Hematopoietic multipotent progenitor cell treated with erythropoietin and hydrocortisone succinate and interleukin-3 and kit ligand, for 17 days (in vitro differentiated cells): ENCODE data around the gene MS4A15.

Source experiments
- DNase-seq: peaks from one replicate; pipeline ENCODE4 v3.0.0-alpha.2; 2015; ENCODE audit warnings: low spot score

The MS4A15 gene

GRCh38 chr11:60777572-60777971 is 20.9 kb downstream of the MS4A15 start:
- DNase-seq: no peak

GRCh38 chr11:60780065-60780464 is 23.4 kb downstream of the MS4A15 start:
- DNase-seq: no peak

- no peak for DNase-seq
These were observed 24.1 kb downstream of the MS4A15 start for GRCh38 chr11:60780774-60781173.

- DNase-seq: no peak
These were observed 24.8 kb downstream of the MS4A15 start for GRCh38 chr11:60781286-60781980.

- DNase-seq: no peak
These were observed 25.3 kb downstream of the MS4A15 start for GRCh38 chr11:60781981-60782316.

- DNase-seq: no peak
These were observed 25.9 kb downstream of the MS4A15 start for GRCh38 chr11:60782393-60783140.

- DNase-seq: no peak
These were observed 26.4 kb downstream of the MS4A15 start for GRCh38 chr11:60783141-60783484.

- no peak for DNase-seq
These were observed 27.2 kb downstream of the MS4A15 start for GRCh38 chr11:60783911-60784310.

GRCh38 chr11:60785136-60785535 is 28.5 kb downstream of the MS4A15 start, which contains the start of gene MS4A10:
MS4A10 (plus strand) TSS chr11:60785333; CDS start chr11:60790336, 5,003 bp downstream.
- no peak for DNase-seq

GRCh38 chr11:60785806-60786361 is 29.2 kb downstream of the MS4A15 start:
- no peak for DNase-seq

GRCh38 chr11:60786811-60787567 is 30.3 kb downstream of the MS4A15 start:
- DNase-seq: no peak

GRCh38 chr11:60788401-60789125 is 31.9 kb downstream of the MS4A15 start:
- DNase-seq: no peak

GRCh38 chr11:60790726-60791125 is 34.1 kb downstream of the MS4A15 start:
- no peak for DNase-seq

GRCh38 chr11:60791153-60791933 is 34.7 kb downstream of the MS4A15 start:
- DNase-seq: no peak

GRCh38 chr11:60792521-60792920 is 35.9 kb downstream of the MS4A15 start:
- DNase-seq: no peak

GRCh38 chr11:60795291-60795690 is 38.6 kb downstream of the MS4A15 start:
- no peak for DNase-seq

- DNase-seq: no peak
These were observed 41.4 kb downstream of the MS4A15 start for GRCh38 chr11:60797846-60798630.

GRCh38 chr11:60798631-60799030 is 42.0 kb downstream of the MS4A15 start:
- no peak for DNase-seq

GRCh38 chr11:60801194-60801593 is 44.5 kb downstream of the MS4A15 start:
- DNase-seq: no peak

- DNase-seq: no peak
These were observed 46.7 kb downstream of the MS4A15 start for GRCh38 chr11:60803273-60803936.
